GM23338 (cell line): ENCODE measurements around the gene GFER.

ENCODE experiments used
- CREB1 ChIP-seq: fragments of 250-450 bp; sonication (Bioruptor Pico); IDR thresholded peaks from 2 replicates; pipeline ENCODE4 v1.5.0; 2020; ENCODE audit warnings: low read depth, mild to moderate bottlenecking, moderate library complexity
- EZH2phosphoT487 ChIP-seq: fragments of 200-600 bp; sonication (generic); IDR thresholded peaks from one replicate; pipeline ENCODE4 v1.8.1; 2018; ENCODE audit warnings: antibody characterized with exemption; ENCODE audit not compliant: unreplicated experiment
- NANOG ChIP-seq: IDR thresholded peaks from 2 replicates; pipeline ENCODE4 v1.6.1; 2016; ENCODE audit warnings: antibody characterized with exemption, borderline replicate concordance
- POLR2AphosphoS5 ChIP-seq: IDR thresholded peaks from 2 replicates; pipeline ENCODE4 v1.6.1; 2016; ENCODE audit warnings: antibody characterized with exemption, low read depth
- ZNF331 ChIP-seq: fragments of 250-450 bp; sonication (Bioruptor Pico); IDR thresholded peaks from 2 replicates; pipeline ENCODE4 v1.5.0; 2020; ENCODE audit warnings: low read depth, mild to moderate bottlenecking, moderate library complexity
- TF ChIP-seq, protein P1 (sequence below), 2 experiments: fragments of 200-600 bp in 1 of 2; sonication (generic) in 1 of 2; conservative IDR thresholded peaks; 2 replicates each; pipeline versions ENCODE4 v1.5.1 to v1.6.1; 2016 to 2017; ENCODE audit warnings: antibody characterized with exemption in 2 of 2, low read depth in 2 of 2, mild to moderate bottlenecking in 2 of 2, moderate library complexity in 1 of 2

DNA sequence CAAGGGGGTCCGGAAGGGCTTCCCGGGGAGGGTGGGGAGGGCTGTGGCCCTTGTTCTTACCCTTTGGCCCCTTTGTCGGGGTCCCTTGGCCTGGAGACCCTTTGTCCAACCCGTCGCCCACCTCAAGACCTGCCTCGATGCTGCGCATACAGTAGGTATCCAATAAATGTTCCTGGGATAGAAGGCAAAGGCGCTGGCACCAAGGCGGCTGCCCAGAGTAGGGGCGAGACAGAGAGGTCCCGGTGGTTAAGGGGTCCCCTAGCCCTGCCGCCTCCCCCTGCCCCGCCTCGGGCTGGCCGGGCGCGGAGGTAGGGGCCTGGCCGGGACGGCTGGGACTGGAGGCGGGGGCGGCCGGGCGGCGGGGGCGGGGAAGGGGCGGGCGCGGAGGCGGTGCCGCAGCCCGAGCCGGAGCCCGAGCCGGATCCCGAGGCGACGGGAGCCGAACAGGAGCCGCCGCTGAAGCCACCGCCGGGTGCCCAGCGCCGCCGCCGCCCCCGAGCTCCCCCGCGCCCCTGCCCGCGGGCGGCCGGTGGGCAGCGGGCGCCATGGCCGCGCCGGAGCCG lies 42.5 kb downstream of the GFER start, which contains the start of gene NHERF2:
- TF ChIP-seq ZNF331 (CRISPR knock-in tag): no peak
- no peak for TF ChIP-seq POLR2AphosphoS5
- TF ChIP-seq, protein P1, sequence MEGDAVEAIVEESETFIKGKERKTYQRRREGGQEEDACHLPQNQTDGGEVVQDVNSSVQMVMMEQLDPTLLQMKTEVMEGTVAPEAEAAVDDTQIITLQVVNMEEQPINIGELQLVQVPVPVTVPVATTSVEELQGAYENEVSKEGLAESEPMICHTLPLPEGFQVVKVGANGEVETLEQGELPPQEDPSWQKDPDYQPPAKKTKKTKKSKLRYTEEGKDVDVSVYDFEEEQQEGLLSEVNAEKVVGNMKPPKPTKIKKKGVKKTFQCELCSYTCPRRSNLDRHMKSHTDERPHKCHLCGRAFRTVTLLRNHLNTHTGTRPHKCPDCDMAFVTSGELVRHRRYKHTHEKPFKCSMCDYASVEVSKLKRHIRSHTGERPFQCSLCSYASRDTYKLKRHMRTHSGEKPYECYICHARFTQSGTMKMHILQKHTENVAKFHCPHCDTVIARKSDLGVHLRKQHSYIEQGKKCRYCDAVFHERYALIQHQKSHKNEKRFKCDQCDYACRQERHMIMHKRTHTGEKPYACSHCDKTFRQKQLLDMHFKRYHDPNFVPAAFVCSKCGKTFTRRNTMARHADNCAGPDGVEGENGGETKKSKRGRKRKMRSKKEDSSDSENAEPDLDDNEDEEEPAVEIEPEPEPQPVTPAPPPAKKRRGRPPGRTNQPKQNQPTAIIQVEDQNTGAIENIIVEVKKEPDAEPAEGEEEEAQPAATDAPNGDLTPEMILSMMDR (conservative IDR thresholded peaks at IDR 0.05; ENCODE audit: low read depth in 2 of 2): no peak
- no peak for TF ChIP-seq CREB1 (CRISPR knock-in tag)
- no peak for TF ChIP-seq EZH2phosphoT487
- TF ChIP-seq NANOG: no peak
